Caco-2 (cell line): ENCODE measurements around the gene GLIS1. TPM values are rescaled to one million over a fixed set of nuclear protein-coding genes. Genes with fewer than 3 reads are reported as not detected.

Experiments used
- BruUV-seq: library from RNA; stranded (reverse); fragments of 400-500 nt; replicated peaks from 2 replicates; lab custom pipeline; 2021; lab: Mats Ljungman, UMichigan
- CTCF ChIA-PET: fragments of 300-600 bp; sonication (Branson Sonifier 250); formaldehyde crosslinking; loops from one replicate; lab custom pipeline; 2022; ENCODE audit warnings: antibody characterized with exemption; lab: Charles Lee
- POLR2A ChIA-PET: fragments of 300-600 bp; sonication (Branson Sonifier 250); formaldehyde crosslinking; loops from one replicate; lab custom pipeline; 2022; ENCODE audit warnings: antibody characterized with exemption; lab: Charles Lee
- DNase-seq, 2 experiments: peaks; one replicate each; pipeline versions ENCODE4 v3.0.0 to v3.0.0-alpha.2; 2020 to 2022
- H3K27me3 ChIP-seq: replicated peaks from 2 replicates; pipeline ENCODE4 v1.6.0; 2011; ENCODE audit warnings: low read length; ENCODE audit not compliant: control insufficient read depth, insufficient read depth
- H3K36me3 ChIP-seq: 2 replicates; pipeline ENCODE4 v1.5.1; 2011; ENCODE audit warnings: low read length; ENCODE audit not compliant: control insufficient read depth, insufficient read depth
- H3K4me1 ChIP-seq: fragments of 250-450 bp; sonication (Bioruptor Pico); 2 replicates; pipeline ENCODE4 v1.5.1; 2020; ENCODE audit warnings: mild to moderate bottlenecking
- H3K4me3 ChIP-seq: 2 replicates; pipeline ENCODE4 v1.5.1; 2011; ENCODE audit warnings: low read depth, mild to moderate bottlenecking, control low read depth, low read length
- H3K9me3 ChIP-seq: fragments of 250-450 bp; sonication (Bioruptor Pico); 2 replicates; pipeline ENCODE4 v1.5.1; 2020; ENCODE audit warnings: mild to moderate bottlenecking, moderate library complexity
- H3K27ac Mint-ChIP-seq: one replicate; pipeline ENCODE4 v1.8.0; 2022; ENCODE audit warnings: mixed read lengths; ENCODE audit not compliant: unreplicated experiment
- H3K27me3 Mint-ChIP-seq: one replicate; pipeline ENCODE4 v1.8.0; 2022; ENCODE audit warnings: mixed read lengths; ENCODE audit not compliant: insufficient read depth, unreplicated experiment
- H3K36me3 Mint-ChIP-seq: one replicate; pipeline ENCODE4 v1.8.0; 2022; ENCODE audit warnings: mild to moderate bottlenecking, mixed read lengths; ENCODE audit not compliant: insufficient read depth, unreplicated experiment
- H3K4me1 Mint-ChIP-seq: one replicate; pipeline ENCODE4 v1.8.0; 2022; ENCODE audit warnings: low read depth, mixed read lengths; ENCODE audit not compliant: unreplicated experiment
- H3K4me3 Mint-ChIP-seq: one replicate; pipeline ENCODE4 v1.8.0; 2022; ENCODE audit warnings: mild to moderate bottlenecking, moderate library complexity, mixed read lengths; ENCODE audit not compliant: unreplicated experiment
- H3K9me3 Mint-ChIP-seq: one replicate; pipeline ENCODE4 v1.8.0; 2022; ENCODE audit warnings: mixed read lengths; ENCODE audit not compliant: unreplicated experiment
- intact Hi-C: fragments of 100-400 bp; cut with micrococcal nuclease; formaldehyde crosslinking; loops from one replicate; pipeline ENCODE4 v1.10.0; 2022; ENCODE audit not compliant: unreplicated experiment
- total RNA-seq: library from RNA; stranded (reverse); gene quantifications from 2 replicates; pipeline ENCODE4 v1.2.3, GENCODE V29; 2022
- TF ChIP-seq, protein P1 (sequence below), 2 experiments: fragments of 200-600 bp in 1 of 2; IDR thresholded peaks; 1 replicate in 1 of 2; 2 replicates in 1 of 2; pipeline versions ENCODE4 v1.5.1 to v1.8.0; 2011 to 2022; ENCODE audit warnings: antibody characterized with exemption in 1 of 2, control low read depth in 1 of 2, inconsistent platforms in 1 of 2, low read depth in 1 of 2, low read length in 1 of 2, mild to moderate bottlenecking in 1 of 2, moderate library complexity in 1 of 2; ENCODE audit not compliant: insufficient read depth in 1 of 2, severe bottlenecking in 1 of 2, unreplicated experiment in 1 of 2

GLIS1 gene
- total RNA-seq, 1 experiment from 2014 or later, result not detected

DNA sequence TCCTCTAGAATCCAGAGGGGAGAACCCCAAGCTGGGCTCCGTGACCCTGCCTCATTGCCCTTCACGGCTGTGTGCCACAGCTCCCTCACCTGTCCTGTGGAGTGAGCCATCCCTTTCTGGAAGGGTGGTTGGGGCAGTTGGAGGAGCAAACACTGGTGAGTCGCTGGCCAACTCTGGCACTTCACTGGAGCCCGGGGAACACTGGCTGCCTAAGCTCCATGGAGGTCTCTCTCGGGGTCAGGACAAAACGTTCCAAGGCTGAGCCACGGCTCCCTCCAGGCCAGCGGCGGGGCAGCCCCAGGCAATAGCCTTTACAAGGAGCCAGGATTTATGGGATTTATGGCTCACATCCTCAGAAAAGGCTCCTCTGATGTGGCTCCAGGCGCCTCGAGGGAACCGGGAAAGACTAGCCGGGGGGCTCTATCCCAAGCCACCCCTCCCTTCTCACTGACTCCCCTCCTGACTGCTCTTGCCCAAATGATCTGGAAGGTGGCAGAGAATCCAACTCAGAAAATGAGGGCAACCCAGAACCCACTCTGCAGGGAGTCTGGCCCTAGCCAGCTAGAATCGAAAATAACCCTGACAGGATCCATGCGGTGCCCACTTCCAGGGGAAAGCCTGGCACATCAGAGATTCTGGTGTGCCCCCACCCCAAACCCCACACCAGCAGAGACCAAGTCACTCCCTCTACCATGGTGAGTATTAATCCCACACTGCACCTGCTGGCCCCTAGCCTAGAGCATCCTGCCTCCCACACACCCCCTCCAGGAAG is 75.2 kb downstream of the GLIS1 start:
- no TSS peak for BruUV-seq
- ChIA-PET CTCF (no interaction called here), POLR2A (no interaction called here)
- H3K27me3 Mint-ChIP-seq, result peaks cover 11% of the 10 kb centered on the region
- no peak overlapping the region for H3K4me3 Mint-ChIP-seq
- no peaks in the 10 kb centered on the region for H3K4me1 Mint-ChIP-seq
- Histone ChIP-seq H3K9me3 (no peaks in the 10 kb centered on the region), H3K4me1 (no peaks in the 10 kb centered on the region), H3K36me3 (no peaks in the 10 kb centered on the region), H3K27me3 (no peaks in the 10 kb centered on the region), H3K4me3 (no peak overlapping the region)
- TF ChIP-seq, protein P1, sequence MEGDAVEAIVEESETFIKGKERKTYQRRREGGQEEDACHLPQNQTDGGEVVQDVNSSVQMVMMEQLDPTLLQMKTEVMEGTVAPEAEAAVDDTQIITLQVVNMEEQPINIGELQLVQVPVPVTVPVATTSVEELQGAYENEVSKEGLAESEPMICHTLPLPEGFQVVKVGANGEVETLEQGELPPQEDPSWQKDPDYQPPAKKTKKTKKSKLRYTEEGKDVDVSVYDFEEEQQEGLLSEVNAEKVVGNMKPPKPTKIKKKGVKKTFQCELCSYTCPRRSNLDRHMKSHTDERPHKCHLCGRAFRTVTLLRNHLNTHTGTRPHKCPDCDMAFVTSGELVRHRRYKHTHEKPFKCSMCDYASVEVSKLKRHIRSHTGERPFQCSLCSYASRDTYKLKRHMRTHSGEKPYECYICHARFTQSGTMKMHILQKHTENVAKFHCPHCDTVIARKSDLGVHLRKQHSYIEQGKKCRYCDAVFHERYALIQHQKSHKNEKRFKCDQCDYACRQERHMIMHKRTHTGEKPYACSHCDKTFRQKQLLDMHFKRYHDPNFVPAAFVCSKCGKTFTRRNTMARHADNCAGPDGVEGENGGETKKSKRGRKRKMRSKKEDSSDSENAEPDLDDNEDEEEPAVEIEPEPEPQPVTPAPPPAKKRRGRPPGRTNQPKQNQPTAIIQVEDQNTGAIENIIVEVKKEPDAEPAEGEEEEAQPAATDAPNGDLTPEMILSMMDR (IDR thresholded peaks at IDR 0.05; ENCODE audit: insufficient read depth in 1 of 2, low read depth in 1 of 2, low read length in 1 of 2, severe bottlenecking in 1 of 2, unreplicated experiment in 1 of 2), result no peak
- no peak for DNase-seq
- H3K36me3 Mint-ChIP-seq, result no peaks in the 10 kb centered on the region
- intact Hi-C loops, result no loop called here
- no peaks in the 10 kb centered on the region for H3K9me3 Mint-ChIP-seq
- H3K27ac Mint-ChIP-seq, result no peak overlapping the region

DNA sequence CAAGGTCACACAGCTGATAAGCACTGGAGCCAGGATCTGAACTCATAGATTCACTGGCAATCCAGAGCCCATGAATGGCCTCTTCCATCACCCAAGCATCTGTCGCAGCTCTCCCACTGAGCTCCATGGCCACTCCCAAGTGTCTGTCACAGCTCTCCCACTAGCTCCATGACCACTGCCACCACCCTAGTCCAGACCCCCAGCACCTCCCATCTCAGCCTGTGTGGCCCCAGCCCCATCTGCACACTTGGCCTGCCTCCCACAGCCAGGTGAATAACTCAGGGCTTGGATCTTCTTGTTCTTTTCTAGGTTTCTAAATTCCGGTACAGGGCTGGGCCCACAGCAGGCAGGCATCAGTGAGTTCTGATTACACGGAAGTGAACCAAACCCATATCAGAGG is 76.0 kb downstream of the GLIS1 start:
- H3K36me3 Mint-ChIP-seq, result no peaks in the 10 kb centered on the region

GRCh38 chr1:53662169-53662568 is 76.8 kb downstream of the GLIS1 start:
- Histone ChIP-seq H3K4me3 (no peak overlapping the region), H3K27me3 (no peaks in the 10 kb centered on the region), H3K4me1 (no peaks in the 10 kb centered on the region), H3K36me3 (no peaks in the 10 kb centered on the region), H3K9me3 (no peaks in the 10 kb centered on the region)
- POLR2A ChIA-PET, result no interaction called here
- TF ChIP-seq, protein P1 (IDR thresholded peaks at IDR 0.05; ENCODE audit: insufficient read depth in 1 of 2, low read depth in 1 of 2, low read length in 1 of 2, severe bottlenecking in 1 of 2, unreplicated experiment in 1 of 2), result no peak
- no peak for DNase-seq
- CTCF ChIA-PET, result no interaction called here
- no peaks in the 10 kb centered on the region for H3K9me3 Mint-ChIP-seq
- no peak overlapping the region for H3K27ac Mint-ChIP-seq
- H3K36me3 Mint-ChIP-seq, result no peaks in the 10 kb centered on the region
- no TSS peak for BruUV-seq
- H3K27me3 Mint-ChIP-seq, result peaks cover 15% of the 10 kb centered on the region
- intact Hi-C loops, result no loop called here
- H3K4me1 Mint-ChIP-seq, result no peaks in the 10 kb centered on the region
- H3K4me3 Mint-ChIP-seq, result no peak overlapping the region

More for the DNA sequence above, 76.0 kb downstream of the GLIS1 start:
- ChIA-PET POLR2A (no interaction called here), CTCF (no interaction called here)
- BruUV-seq, result no TSS peak
- TF ChIP-seq, protein P1 (IDR thresholded peaks at IDR 0.05; ENCODE audit: insufficient read depth in 1 of 2, low read depth in 1 of 2, low read length in 1 of 2, severe bottlenecking in 1 of 2, unreplicated experiment in 1 of 2), result no peak
- Histone ChIP-seq H3K4me3 (no peak overlapping the region), H3K36me3 (no peaks in the 10 kb centered on the region), H3K4me1 (no peaks in the 10 kb centered on the region), H3K27me3 (no peaks in the 10 kb centered on the region), H3K9me3 (no peaks in the 10 kb centered on the region)
- Mint-ChIP-seq H3K27ac (no peak overlapping the region), H3K27me3 (peaks cover 12% of the 10 kb centered on the region), H3K9me3 (no peaks in the 10 kb centered on the region), H3K4me3 (no peak overlapping the region), H3K4me1 (no peaks in the 10 kb centered on the region)
- DNase-seq, result no peak
- intact Hi-C loops, result no loop called here
